Suprapubic skin (tissue), 4 donors: ENCODE results near the gene RAPGEF6. TPM values are rescaled to one million over a fixed set of nuclear protein-coding genes. Genes with fewer than 3 reads are reported as not detected.
A peak's percentile ranks its signal among the peaks of the same experiment; 100 is the strongest.

Source experiments
- DNase-seq, 2 donors: peaks; one replicate each; pipeline ENCODE4 v3.0.0-alpha.2; 2019; ENCODE audit warnings: low spot score in 2 of 2
- H3K27ac ChIP-seq: fragments of 200-600 bp; sonication (generic); one replicate; pipeline ENCODE4 v1.5.1; 2019
- H3K27me3 ChIP-seq: fragments of 200-600 bp; sonication (generic); one replicate; pipeline ENCODE4 v1.5.1; 2019
- H3K36me3 ChIP-seq: fragments of 200-600 bp; sonication (generic); one replicate; pipeline ENCODE4 v1.5.1; 2019
- H3K4me1 ChIP-seq: fragments of 200-600 bp; sonication (generic); one replicate; pipeline ENCODE4 v1.5.1; 2019
- H3K4me3 ChIP-seq: fragments of 200-600 bp; sonication (generic); one replicate; pipeline ENCODE4 v1.5.1; 2019; ENCODE audit warnings: mild to moderate bottlenecking
- H3K9me3 ChIP-seq: fragments of 200-600 bp; sonication (generic); one replicate; pipeline ENCODE4 v1.5.1; 2019
- CTCF ChIP-seq, 2 donors: fragments of 200-600 bp in 1 of 2; fragments of 450-650 bp in 1 of 2; sonication (generic) in 1 of 2; IDR thresholded peaks; one replicate each; pipeline ENCODE4 v1.5.1; 2016 to 2019; ENCODE audit warnings: antibody characterized with exemption in 2 of 2, mild to moderate bottlenecking in 1 of 2, moderate library complexity in 1 of 2
- EP300 ChIP-seq: sonication (generic); formaldehyde crosslinking; IDR thresholded peaks from one replicate; pipeline ENCODE4 v1.6.1; 2017; ENCODE audit warnings: antibody characterized with exemption
- POLR2A ChIP-seq, 2 donors: fragments of 450-650 bp; IDR thresholded peaks; one replicate each; pipeline ENCODE4 v1.6.1; 2017; ENCODE audit warnings: antibody characterized with exemption in 2 of 2, mild to moderate bottlenecking in 2 of 2, moderate library complexity in 2 of 2
- POLR2AphosphoS5 ChIP-seq, 3 donors: sonication (generic); formaldehyde crosslinking; IDR thresholded peaks; one replicate each; pipeline ENCODE4 v1.6.1; 2017; ENCODE audit warnings: antibody characterized with exemption in 3 of 3
- WGBS: methylation state at CpG from one replicate; pipeline ENCODE4 v1.1.5; 2018; 5-methylcytosine and 5-hydroxymethylcytosine counted together
- total RNA-seq, 4 donors: library from RNA; depleted of rRNA; stranded (reverse); fragments of >200 nt; gene quantifications; one replicate each; pipeline ENCODE4 v1.1.0, GENCODE V29; 2016

Gene RAPGEF6
- total RNA-seq, 4 donors from 2014 or later = 17.8 to 38.3 (median 20.6) TPM

- Histone ChIP-seq H3K4me1 (peaks cover 11% of the 10 kb centered on the region), H3K27ac (no peak overlapping the region), H3K36me3 (no peaks in the 10 kb centered on the region), H3K9me3 (no peaks in the 10 kb centered on the region), H3K27me3 (no peaks in the 10 kb centered on the region), H3K4me3 (no peak overlapping the region)
- DNase-seq = no peak
- TF ChIP-seq POLR2A (IDR thresholded peaks at IDR 0.05) (no peak), CTCF (IDR thresholded peaks at IDR 0.05) (no peak), POLR2AphosphoS5 (IDR thresholded peaks at IDR 0.05) (no peak), EP300 (no peak)
Observed at GRCh38 chr5:131639148-131639547, 4.1 kb upstream of the RAPGEF6 start.

- Histone ChIP-seq H3K36me3 (no peaks in the 10 kb centered on the region), H3K27me3 (no peaks in the 10 kb centered on the region), H3K9me3 (no peaks in the 10 kb centered on the region), H3K4me1 (peaks cover 25% of the 10 kb centered on the region), H3K4me3 (no peak overlapping the region), H3K27ac (no peak overlapping the region)
- TF ChIP-seq EP300 (no peak), CTCF (IDR thresholded peaks at IDR 0.05) (no peak), POLR2A (IDR thresholded peaks at IDR 0.05) (no peak), POLR2AphosphoS5 (IDR thresholded peaks at IDR 0.05) (no peak)
- WGBS = 77% methylated on average over 4 of the region's 4 CpGs
- DNase-seq = no peak
Observed at GRCh38 chr5:131637694-131638093, 2.7 kb upstream of the RAPGEF6 start.

GRCh38 chr5:131635684-131636572 lies 899 bp upstream of the RAPGEF6 start:
- Histone ChIP-seq H3K4me3 (peak overlapping the region; percentile 76), H3K9me3 (no peaks in the 10 kb centered on the region), H3K4me1 (peaks cover 28% of the 10 kb centered on the region), H3K27ac (peak overlapping the region; percentile 99), H3K27me3 (no peaks in the 10 kb centered on the region), H3K36me3 (no peaks in the 10 kb centered on the region)
- no peak for DNase-seq
- TF ChIP-seq POLR2AphosphoS5 (IDR thresholded peaks at IDR 0.05) = no peak
- 4% methylated on average over 24 of the region's 24 CpGs for WGBS

GRCh38 chr5:131634666-131634995 lies 398 bp downstream of the RAPGEF6 start:
- 0% methylated on average over 9 of the region's 21 CpGs for WGBS
- TF ChIP-seq EP300 (no peak), CTCF (IDR thresholded peaks at IDR 0.05) (no peak), POLR2A (IDR thresholded peaks at IDR 0.05) (no peak), POLR2AphosphoS5 (IDR thresholded peaks at IDR 0.05) (no peak)
- Histone ChIP-seq H3K36me3 (no peaks in the 10 kb centered on the region), H3K27me3 (no peaks in the 10 kb centered on the region), H3K9me3 (no peaks in the 10 kb centered on the region), H3K4me3 (peak overlapping the region; percentile 76), H3K27ac (peak overlapping the region; percentile 99), H3K4me1 (peaks cover 35% of the 10 kb centered on the region)
- peak in 1 of 2 donors; percentile 86 for DNase-seq

- H3K27ac ChIP-seq = peak overlapping the region; percentile 99
- H3K9me3 ChIP-seq = no peaks in the 10 kb centered on the region
- H3K36me3 ChIP-seq = no peaks in the 10 kb centered on the region
- no peaks in the 10 kb centered on the region for H3K27me3 ChIP-seq
- WGBS = 5% methylated on average over 4 of the region's 4 CpGs
- H3K4me1 ChIP-seq = peaks cover 35% of the 10 kb centered on the region
- TF ChIP-seq POLR2AphosphoS5 (IDR thresholded peaks at IDR 0.05) = no peak
- TF ChIP-seq CTCF (IDR thresholded peaks at IDR 0.05) = no peak
- no peak for TF ChIP-seq EP300
- no peak for TF ChIP-seq POLR2A (IDR thresholded peaks at IDR 0.05)
- H3K4me3 ChIP-seq = peak overlapping the region; percentile 76
- DNase-seq = no peak
Observed at GRCh38 chr5:131634238-131634637, 791 bp downstream of the RAPGEF6 start.
